ENCODE results near the gene SFSWAP.

SFSWAP gene

GRCh38 chr12:131799828-131800593 lies 89.1 kb downstream of the SFSWAP start:
- peak; percentile 9; the same call in 1 of the 2 replicates for TF ChIP-seq RAD21 (IDR thresholded peaks at IDR 0.05; ENCODE audit: low read depth)
- TF ChIP-seq ZBTB7A (IDR thresholded peaks at IDR 0.05; ENCODE audit: low read depth), result peak; percentile 25; the same call in 1 of the 2 replicates
- TF ChIP-seq YY1 (IDR thresholded peaks at IDR 0.05; ENCODE audit: low read depth), result 0 out of 2 replicates have a peak, but pooled peaks have one; percentile 20
- TF ChIP-seq EGR1 (IDR thresholded peaks at IDR 0.05), result no peak
- peak; percentile 90 for TF ChIP-seq TCF12 (IDR thresholded peaks at IDR 0.05; ENCODE audit: low read depth)
- peak; percentile 93 for TF ChIP-seq MAX (IDR thresholded peaks at IDR 0.05)
- TF ChIP-seq EP300 (IDR thresholded peaks at IDR 0.05; ENCODE audit: borderline replicate concordance), result peak; percentile 84
- peak; percentile 9; the same call in 1 of the 2 replicates for TF ChIP-seq USF1 (IDR thresholded peaks at IDR 0.05)
- no peak for TF ChIP-seq CEBPB (IDR thresholded peaks at IDR 0.05)
- TF ChIP-seq NFIC (IDR thresholded peaks at IDR 0.05), result peak; percentile 65
- TF ChIP-seq CREB1 (IDR thresholded peaks at IDR 0.05; ENCODE audit: low read depth), result no peak

GRCh38 chr12:131800594-131801135 lies 89.8 kb downstream of the SFSWAP start:
- TF ChIP-seq USF1 (IDR thresholded peaks at IDR 0.05) (no peak), CREB1 (IDR thresholded peaks at IDR 0.05; ENCODE audit: low read depth) (no peak), ZBTB7A (IDR thresholded peaks at IDR 0.05; ENCODE audit: low read depth) (no peak), MAX (IDR thresholded peaks at IDR 0.05) (no peak), CEBPB (IDR thresholded peaks at IDR 0.05) (no peak), EGR1 (IDR thresholded peaks at IDR 0.05) (no peak), REST (IDR thresholded peaks at IDR 0.05; ENCODE audit: low read depth) (no peak), TEAD4 (IDR thresholded peaks at IDR 0.05) (no peak), TCF12 (IDR thresholded peaks at IDR 0.05; ENCODE audit: low read depth) (no peak), YY1 (IDR thresholded peaks at IDR 0.05; ENCODE audit: low read depth) (no peak), NFIC (IDR thresholded peaks at IDR 0.05) (no peak), TAF1 (IDR thresholded peaks at IDR 0.05; ENCODE audit: low read depth) (no peak), EP300 (IDR thresholded peaks at IDR 0.05; ENCODE audit: borderline replicate concordance) (no peak), FOXM1 (IDR thresholded peaks at IDR 0.05; ENCODE audit: borderline replicate concordance, low read depth) (no peak)

GRCh38 chr12:131801254-131801866 lies 90.5 kb downstream of the SFSWAP start:
- TF ChIP-seq ZBTB7A (IDR thresholded peaks at IDR 0.05; ENCODE audit: low read depth) (no peak), EGR1 (IDR thresholded peaks at IDR 0.05) (no peak), RAD21 (IDR thresholded peaks at IDR 0.05; ENCODE audit: low read depth) (no peak), EP300 (IDR thresholded peaks at IDR 0.05; ENCODE audit: borderline replicate concordance) (no peak), TCF12 (IDR thresholded peaks at IDR 0.05; ENCODE audit: low read depth) (no peak), NFIC (IDR thresholded peaks at IDR 0.05) (no peak), REST (IDR thresholded peaks at IDR 0.05; ENCODE audit: low read depth) (no peak), YY1 (IDR thresholded peaks at IDR 0.05; ENCODE audit: low read depth) (no peak)

- TF ChIP-seq EP300 (IDR thresholded peaks at IDR 0.05; ENCODE audit: borderline replicate concordance) (no peak), CEBPB (IDR thresholded peaks at IDR 0.05) (no peak), REST (IDR thresholded peaks at IDR 0.05; ENCODE audit: low read depth) (no peak), YY1 (IDR thresholded peaks at IDR 0.05; ENCODE audit: low read depth) (no peak), USF1 (IDR thresholded peaks at IDR 0.05) (peak; percentile 58), ZBTB7A (IDR thresholded peaks at IDR 0.05; ENCODE audit: low read depth) (peak; percentile 67; the same call in 1 of the 2 replicates), EGR1 (IDR thresholded peaks at IDR 0.05) (no peak), RAD21 (IDR thresholded peaks at IDR 0.05; ENCODE audit: low read depth) (no peak), TCF12 (IDR thresholded peaks at IDR 0.05; ENCODE audit: low read depth) (no peak), MAX (IDR thresholded peaks at IDR 0.05) (no peak), TEAD4 (IDR thresholded peaks at IDR 0.05) (peak; percentile 9; the same call in 1 of the 2 replicates), FOXM1 (IDR thresholded peaks at IDR 0.05; ENCODE audit: borderline replicate concordance, low read depth) (no peak), TAF1 (IDR thresholded peaks at IDR 0.05; ENCODE audit: low read depth) (no peak), CREB1 (IDR thresholded peaks at IDR 0.05; ENCODE audit: low read depth) (no peak), NFIC (IDR thresholded peaks at IDR 0.05) (peak; percentile 29; the same call in 1 of the 2 replicates)
Measured at GRCh38 chr12:131803961-131804521, 93.2 kb downstream of the SFSWAP start.

Data from Ishikawa (cell line).